SJCRH30 (cell line): Measurements from ENCODE around the gene ANTXRL. TPM values are rescaled to one million over a fixed set of nuclear protein-coding genes. Genes with fewer than 3 reads are reported as not detected.
"Not testable (repeated sequence)": the region's sequence is repeated elsewhere in the genome, so short reads cannot be mapped to it uniquely, and the experiment has no call there.

Experiments used
- DNase-seq, 2 experiments: peaks; one replicate each; pipeline ENCODE4 v3.0.0-alpha.2; 2015 to 2020
- H3K27ac ChIP-seq: fragments of 250-450 bp; sonication (Bioruptor Pico); 2 replicates; pipeline ENCODE4 v1.5.1; 2020; ENCODE audit warnings: mild to moderate bottlenecking, moderate library complexity
- H3K27me3 ChIP-seq: fragments of 250-450 bp; sonication (Bioruptor Pico); 2 replicates; pipeline ENCODE4 v1.5.1; 2020; ENCODE audit warnings: mild to moderate bottlenecking, moderate library complexity
- H3K36me3 ChIP-seq: fragments of 250-450 bp; sonication (Bioruptor Pico); 2 replicates; pipeline ENCODE4 v1.5.1; 2020; ENCODE audit warnings: mild to moderate bottlenecking, moderate library complexity
- H3K4me1 ChIP-seq: fragments of 250-450 bp; sonication (Bioruptor Pico); 2 replicates; pipeline ENCODE4 v1.5.1; 2020; ENCODE audit warnings: mild to moderate bottlenecking, moderate library complexity
- H3K4me3 ChIP-seq: fragments of 250-450 bp; sonication (Bioruptor Pico); 2 replicates; pipeline ENCODE4 v1.5.1; 2020; ENCODE audit warnings: mild to moderate bottlenecking, moderate library complexity
- H3K9me3 ChIP-seq: fragments of 250-450 bp; sonication (Bioruptor Pico); replicated peaks from 2 replicates; pipeline ENCODE4 v1.5.1; 2020; ENCODE audit warnings: mild to moderate bottlenecking, moderate library complexity
- total RNA-seq: library from RNA; depleted of rRNA; stranded (reverse); fragments of >200 nt; shearing (Covaris generic); gene quantifications from 2 replicates; pipeline ENCODE4 v1.2.3, GENCODE V29; 2014; rRNA removed

Gene ANTXRL
- total RNA-seq, result not detected in 2 replicates

DNA sequence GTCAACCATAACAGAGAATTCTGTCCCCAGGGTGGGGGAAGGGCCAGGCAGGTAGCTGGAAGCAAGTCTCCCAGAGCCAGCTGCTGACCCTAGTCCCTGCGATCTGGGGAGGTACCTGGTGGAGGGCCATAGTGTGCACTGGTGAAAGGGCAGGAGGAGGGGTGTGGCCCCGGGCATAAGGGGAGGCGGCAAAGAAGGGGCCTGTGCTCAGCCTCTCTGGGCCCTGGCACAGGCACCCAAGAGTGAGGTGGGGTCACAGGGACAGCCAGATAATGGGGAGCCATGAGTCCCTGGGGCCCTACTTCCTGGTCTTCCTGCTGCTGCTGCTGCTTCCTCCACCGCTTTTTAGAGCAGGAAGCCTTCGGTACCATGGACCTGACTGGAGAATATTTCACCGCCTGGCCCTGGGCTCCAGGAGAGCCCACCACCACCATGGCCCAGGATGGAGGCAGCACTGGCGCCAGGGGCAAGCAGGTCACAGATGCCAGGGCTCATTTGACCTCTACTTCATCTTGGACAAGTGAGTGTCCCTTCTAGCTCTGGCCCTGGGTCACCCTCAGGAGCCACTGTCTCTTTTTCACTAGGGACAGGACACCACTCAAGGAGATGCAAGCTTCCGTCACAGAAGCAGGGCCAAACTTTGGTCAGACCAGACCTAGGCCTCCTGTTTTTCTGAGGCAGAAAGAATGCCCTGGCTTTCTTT lies at the start of gene ANTXRL:
Gene ANTXRL, plus strand, starts transcription at position 7 of the 703 bp plus-strand sequence. Its CDS starts 266 bp downstream, at position 273.
- Histone ChIP-seq H3K27me3 (no peaks in the 10 kb centered on the region), H3K9me3 (no peaks in the 10 kb centered on the region), H3K27ac (no peak within 1 kb of the TSS), H3K4me3 (no peak within 1 kb of the TSS), H3K36me3 (no peaks in the 10 kb centered on the region), H3K4me1 (no peaks in the 10 kb centered on the region)
- no peak for DNase-seq

DNA sequence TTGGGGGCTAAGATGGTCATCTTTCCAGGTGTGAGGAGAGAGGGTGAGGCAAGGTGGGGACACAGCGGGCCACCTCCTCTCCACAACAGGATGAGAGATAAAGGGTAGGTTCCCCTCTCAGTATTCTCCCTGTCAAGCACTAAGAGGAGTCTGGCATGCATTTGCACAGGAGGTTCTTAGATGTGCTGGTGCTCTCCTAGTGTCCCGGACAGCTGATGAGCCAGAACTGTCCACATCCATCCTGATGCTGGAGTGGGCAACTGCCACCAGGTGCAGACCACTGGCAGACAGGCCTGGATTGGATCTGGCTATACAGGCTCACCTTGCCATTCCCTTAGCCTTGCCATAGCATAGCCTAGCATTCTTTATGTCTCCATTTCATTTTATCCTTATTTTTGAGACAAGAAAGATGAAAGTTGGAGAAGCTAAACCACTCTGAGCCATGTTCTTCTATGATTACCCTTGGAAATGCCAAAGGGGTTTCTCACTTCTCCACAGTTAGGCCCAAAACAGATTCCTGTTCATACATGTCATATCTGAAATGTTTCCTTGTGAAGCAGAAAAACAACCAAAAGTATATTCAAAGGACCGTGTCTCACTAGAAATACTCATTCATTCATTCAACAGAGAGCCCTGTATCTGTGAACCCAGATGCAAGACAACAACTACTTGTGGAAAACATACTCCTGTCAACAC lies 48.8 kb upstream of the ANTXRL start:
- H3K4me1 ChIP-seq, result no peaks in the 10 kb centered on the region
- DNase-seq, result no peak
- no peak overlapping the region for H3K27ac ChIP-seq

DNA sequence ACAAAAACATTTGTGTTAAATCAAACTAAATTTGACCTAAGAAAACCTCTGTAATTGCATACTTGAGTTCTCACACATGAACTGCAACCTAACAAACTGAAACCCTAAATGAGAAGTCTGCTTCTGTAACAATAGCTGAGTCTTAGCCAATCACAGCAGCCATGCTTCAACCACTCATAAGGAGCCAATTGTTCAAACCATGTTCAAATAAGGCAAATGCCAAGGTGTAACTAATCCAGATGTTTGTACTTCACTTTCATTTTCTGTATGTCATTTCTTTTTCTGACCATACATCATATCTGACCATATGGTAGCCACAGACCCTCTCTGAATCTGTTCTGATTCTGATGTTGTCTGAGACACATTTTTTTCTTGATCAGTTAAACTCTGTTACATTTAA lies 47.5 kb upstream of the ANTXRL start:
- Histone ChIP-seq H3K27ac (no peak overlapping the region), H3K36me3 (no peaks in the 10 kb centered on the region), H3K4me1 (no peaks in the 10 kb centered on the region), H3K9me3 (no peaks in the 10 kb centered on the region), H3K27me3 (no peaks in the 10 kb centered on the region), H3K4me3 (no peak overlapping the region)
- DNase-seq, result no peak

More for the DNA sequence above, 48.8 kb upstream of the ANTXRL start:
- no peaks in the 10 kb centered on the region for H3K9me3 ChIP-seq
- H3K36me3 ChIP-seq, result no peaks in the 10 kb centered on the region
- H3K27me3 ChIP-seq, result no peaks in the 10 kb centered on the region
- no peak overlapping the region for H3K4me3 ChIP-seq

DNA sequence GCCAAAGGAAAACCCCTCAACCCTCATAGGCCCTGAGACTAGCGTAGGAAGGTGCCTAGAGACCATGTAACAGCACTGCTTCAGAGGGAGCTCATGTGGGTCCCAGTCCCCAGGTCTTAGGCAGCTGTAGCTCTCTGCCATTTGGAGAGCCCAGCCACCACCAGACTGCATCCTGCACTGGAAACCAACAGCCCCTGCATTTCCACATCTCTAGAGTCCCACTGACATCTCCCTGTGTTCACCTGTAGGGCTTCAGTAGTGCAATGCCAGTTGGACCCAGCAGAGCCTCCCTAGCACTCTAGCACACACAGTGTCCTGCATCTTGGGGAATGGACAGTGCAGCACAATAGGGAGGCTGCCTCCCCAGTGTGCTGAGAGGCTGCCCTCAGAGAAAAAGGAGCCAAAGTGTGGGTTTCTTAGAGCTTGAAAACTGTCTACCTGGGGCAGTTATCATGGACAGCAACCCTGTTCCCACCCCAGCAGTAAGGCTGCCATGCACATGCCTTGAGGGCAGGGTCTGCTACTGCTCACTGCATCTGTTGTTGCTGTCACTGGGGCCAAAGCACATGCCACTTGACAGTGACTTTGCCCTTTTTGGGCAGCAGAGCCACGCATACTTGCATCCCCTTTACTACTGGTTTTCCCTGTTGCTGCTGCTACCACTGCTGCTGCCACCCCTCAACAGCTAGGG lies 46.7 kb upstream of the ANTXRL start:
- DNase-seq, result no peak
- Histone ChIP-seq H3K4me3 (no peak overlapping the region), H3K27ac (no peak overlapping the region), H3K27me3 (no peaks in the 10 kb centered on the region), H3K4me1 (no peaks in the 10 kb centered on the region), H3K36me3 (no peaks in the 10 kb centered on the region), H3K9me3 (no peaks in the 10 kb centered on the region)

DNA sequence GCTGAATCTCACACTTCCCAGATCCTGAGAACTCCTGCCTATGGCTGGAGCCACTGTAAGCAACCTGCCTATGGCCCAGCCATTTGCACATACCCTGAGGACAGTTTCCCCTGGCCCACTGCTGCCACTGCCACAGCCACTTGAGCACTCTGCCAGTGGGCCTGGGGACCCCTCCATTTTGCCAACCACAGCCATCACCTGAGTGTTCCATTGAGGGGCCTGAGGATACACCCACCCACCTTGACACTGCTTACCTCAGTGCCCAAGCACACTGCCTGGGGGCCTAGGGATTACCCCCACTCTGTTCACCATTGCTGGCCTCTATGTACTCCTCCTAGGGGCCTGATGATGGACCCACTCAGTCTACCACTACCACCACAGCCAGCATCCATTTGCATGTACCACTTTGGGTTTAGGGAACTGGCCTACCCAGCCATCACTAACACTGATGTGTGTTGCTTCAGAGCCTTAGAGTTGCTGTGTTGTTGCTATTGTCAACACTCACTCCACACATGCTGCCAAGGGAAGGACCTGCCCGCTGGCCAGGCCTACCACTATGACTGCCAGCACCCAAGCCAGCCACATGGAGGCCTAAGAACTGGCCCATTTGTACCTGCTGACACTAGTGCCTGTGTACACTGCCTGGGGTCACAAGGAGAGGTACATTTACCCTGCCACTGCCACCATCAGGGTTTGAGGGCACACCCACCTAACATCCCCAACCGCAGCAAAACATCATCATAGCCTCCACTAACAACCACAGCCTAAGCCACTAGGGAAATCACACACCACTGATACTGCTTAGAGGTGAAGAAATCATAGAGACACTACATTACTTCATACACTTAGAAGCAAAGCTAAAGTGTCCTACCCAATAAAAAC lies 45.9 kb upstream of the ANTXRL start:
- no peak for DNase-seq
- Histone ChIP-seq H3K27me3 (no peaks in the 10 kb centered on the region), H3K4me1 (no peaks in the 10 kb centered on the region), H3K27ac (no peak overlapping the region), H3K9me3 (no peaks in the 10 kb centered on the region), H3K36me3 (no peaks in the 10 kb centered on the region), H3K4me3 (no peak overlapping the region)

DNA sequence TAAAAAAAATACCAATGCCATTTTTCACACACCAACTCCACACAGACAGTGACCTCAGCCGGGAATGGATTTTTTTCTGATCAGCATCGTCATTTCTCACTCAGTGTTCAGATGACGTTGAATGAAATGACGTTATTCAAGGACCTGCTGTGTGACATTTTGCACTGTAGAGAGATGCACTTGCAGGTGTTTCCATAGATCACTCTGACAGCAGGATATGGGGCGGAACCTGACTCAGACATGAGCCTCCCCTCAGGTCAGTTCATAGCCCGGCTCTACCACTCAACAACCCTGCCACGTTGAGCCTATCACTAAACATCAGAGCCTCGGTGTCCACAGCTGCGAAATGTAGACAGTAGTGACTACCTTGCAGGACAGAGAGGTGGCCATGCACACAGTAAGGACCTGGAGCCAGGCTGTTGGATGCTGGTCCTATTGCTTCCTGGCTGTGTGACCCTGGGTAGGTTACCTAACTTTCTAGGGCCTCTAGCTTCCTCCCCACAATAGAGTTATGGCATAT lies 41.4 kb upstream of the ANTXRL start:
- Histone ChIP-seq H3K9me3 (no peaks in the 10 kb centered on the region), H3K4me3 (no peak overlapping the region), H3K27ac (no peak overlapping the region), H3K36me3 (no peaks in the 10 kb centered on the region), H3K4me1 (no peaks in the 10 kb centered on the region), H3K27me3 (no peaks in the 10 kb centered on the region)
- no peak for DNase-seq

DNA sequence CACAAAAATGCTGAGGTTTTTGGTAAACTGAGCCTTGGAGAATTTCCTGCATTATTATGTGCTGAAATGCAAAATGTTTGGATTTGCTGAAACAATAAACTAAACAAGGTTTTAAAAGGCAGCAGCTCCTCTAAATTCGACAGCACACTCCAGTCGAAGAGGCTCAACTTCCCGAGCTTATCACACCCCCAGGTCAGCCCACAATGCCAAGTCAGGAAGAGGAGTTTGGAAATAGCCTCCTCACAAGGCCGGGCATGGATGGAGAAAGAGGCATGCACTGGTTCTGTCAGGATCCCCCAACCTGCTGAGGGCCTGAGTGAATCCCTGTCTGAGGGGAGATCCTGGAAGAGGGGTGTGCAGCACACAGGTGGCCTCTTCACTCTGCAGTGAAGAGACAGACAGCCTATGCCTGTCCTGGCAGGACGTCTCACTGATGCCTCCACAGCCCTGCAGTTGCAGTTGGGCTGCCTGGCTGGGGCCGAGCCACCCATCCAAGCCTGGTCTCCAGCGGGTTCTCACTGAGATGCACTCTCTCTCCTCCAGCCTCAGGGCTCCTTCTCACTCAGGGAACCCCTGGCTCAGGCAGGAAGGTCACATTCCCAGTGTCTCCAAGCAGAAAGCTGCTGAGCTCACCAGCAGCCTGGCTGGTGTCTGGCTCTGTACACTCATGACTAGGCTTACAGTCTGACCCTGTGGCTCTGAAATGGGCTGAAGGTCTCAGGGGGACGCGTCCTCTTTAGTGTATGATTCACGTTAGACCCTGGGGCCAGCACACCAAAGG lies 40.2 kb upstream of the ANTXRL start:
- H3K27me3 ChIP-seq, H3K36me3 ChIP-seq, H3K4me1 ChIP-seq, H3K4me3 ChIP-seq, H3K9me3 ChIP-seq, DNase-seq, H3K27ac ChIP-seq: not testable (repeated sequence)

DNA sequence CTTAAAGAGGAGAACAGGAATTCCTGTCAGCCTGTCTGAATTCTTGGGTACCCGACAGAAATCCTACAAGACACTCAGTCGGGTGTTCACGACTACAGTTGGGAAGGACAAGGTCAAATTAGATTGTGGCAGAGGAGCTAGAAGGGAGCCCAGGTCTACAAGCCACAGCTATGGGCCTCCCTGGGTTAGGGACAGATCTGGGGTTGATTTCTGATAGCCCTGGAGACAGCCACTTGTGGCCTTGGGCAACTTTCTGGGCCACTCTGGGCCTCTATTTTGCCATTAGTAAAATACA lies 39.7 kb upstream of the ANTXRL start:
- Histone ChIP-seq H3K4me1 (no peaks in the 10 kb centered on the region), H3K36me3 (no peaks in the 10 kb centered on the region), H3K9me3 (no peaks in the 10 kb centered on the region), H3K27ac (no peak overlapping the region), H3K27me3 (no peaks in the 10 kb centered on the region), H3K4me3 (no peak overlapping the region)
- DNase-seq, result no peak

DNA sequence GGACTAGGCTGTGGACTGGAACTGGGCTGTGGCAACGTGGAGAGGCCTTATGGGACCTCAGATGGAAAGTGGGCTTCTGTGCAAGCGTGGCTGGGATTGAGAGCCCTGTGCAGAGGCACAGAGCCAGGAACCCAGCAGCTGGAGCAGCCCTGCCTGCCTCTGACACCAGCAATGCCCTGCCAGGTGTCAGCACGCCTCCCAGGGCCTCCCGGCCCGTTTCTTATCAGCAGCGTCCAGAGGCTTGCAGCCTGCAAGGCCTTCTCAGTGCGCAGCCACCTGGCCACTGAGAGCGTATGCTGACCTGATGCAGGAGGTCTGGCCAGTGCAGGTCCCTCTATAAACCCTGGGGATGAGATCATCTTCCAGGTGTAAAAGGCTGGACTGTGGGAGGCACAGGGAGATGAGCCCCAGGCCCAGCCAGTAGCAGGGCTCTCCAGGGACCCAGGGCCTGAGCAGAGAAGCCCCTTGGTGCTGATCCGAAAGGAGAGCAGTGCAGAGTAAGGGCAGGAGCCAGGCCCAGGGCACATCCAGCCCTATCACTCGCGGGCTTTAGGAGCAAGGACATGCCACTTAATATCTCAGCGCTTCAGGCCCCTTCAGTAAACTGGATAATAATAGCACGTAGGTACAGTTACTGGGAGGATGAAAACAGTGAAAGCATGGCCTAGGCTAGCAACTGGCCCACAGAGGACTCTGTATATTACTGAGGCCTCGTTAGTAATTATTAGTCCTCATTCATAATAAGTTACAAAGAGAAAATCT lies 38.8 kb upstream of the ANTXRL start:
- no peaks in the 10 kb centered on the region for H3K27me3 ChIP-seq
- H3K9me3 ChIP-seq, result no peaks in the 10 kb centered on the region
- no peaks in the 10 kb centered on the region for H3K4me1 ChIP-seq
- H3K4me3 ChIP-seq, result no peak overlapping the region
- no peak for DNase-seq
- H3K27ac ChIP-seq, result no peak overlapping the region
- H3K36me3 ChIP-seq, result no peaks in the 10 kb centered on the region

DNA sequence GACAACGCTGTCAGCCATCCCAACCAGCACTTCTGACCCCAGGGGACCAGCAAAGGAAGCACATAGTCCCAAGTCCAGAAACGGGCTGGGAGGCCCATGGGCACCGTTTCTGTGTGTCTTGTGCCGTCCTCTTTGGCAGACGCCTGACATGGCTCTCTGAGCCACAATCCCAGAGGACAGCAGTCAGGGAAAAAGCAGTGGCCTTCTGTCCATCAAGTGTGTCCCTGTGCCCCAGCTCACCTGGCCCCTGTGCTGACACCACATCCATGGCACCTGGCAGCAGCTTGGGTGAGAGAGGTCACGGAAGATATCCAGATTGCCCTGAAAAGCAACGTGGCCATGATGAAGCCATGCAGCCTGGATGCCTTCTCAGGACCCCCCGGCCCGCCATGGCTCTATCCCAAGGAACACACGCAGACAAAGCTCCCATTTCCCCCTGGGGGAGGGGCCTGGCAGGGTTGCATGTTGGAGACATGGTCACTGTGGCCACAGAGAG lies 38.1 kb upstream of the ANTXRL start:
- no peaks in the 10 kb centered on the region for H3K36me3 ChIP-seq
- H3K9me3 ChIP-seq, result no peaks in the 10 kb centered on the region
- DNase-seq, result no peak
- H3K27ac ChIP-seq, result no peak overlapping the region
- H3K4me1 ChIP-seq, result no peaks in the 10 kb centered on the region
- H3K4me3 ChIP-seq, result no peak overlapping the region
- no peaks in the 10 kb centered on the region for H3K27me3 ChIP-seq

DNA sequence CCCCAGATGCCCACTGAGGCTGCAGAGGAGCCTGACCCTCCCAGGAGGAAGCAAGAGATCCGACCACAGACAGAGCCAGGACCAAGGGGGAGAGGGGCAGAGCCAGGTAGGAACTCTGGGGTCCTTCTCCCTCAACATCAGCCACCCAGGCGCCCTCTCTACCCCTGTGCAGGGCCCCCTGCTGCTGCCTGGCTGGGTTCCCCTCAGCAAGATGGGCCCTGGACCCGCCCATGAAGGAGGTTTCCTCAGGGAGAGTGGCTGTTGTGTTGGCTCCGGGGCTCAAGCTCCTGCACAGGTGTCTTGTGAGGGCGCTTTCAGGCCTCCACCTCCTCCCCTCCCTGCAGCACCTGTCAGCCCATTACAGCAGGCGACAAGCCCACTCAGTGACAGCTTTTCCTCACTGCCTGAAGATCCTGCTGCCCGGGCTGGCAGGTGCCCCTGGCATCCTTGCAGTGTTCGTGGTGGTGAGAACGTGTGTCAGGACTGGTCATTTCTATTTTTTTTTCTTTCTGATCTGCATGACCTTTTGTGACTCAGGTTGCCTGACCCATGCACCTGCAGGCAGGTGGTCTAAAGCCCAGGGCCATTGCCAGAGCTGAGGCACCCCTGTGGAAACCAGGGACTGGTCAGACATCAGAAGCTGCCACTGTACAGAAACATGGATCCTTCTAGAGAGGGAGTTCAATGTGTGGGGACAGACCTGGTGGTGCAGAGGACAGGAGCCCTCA lies 37.0 kb upstream of the ANTXRL start:
- H3K9me3 ChIP-seq, DNase-seq: not testable (repeated sequence)

DNA sequence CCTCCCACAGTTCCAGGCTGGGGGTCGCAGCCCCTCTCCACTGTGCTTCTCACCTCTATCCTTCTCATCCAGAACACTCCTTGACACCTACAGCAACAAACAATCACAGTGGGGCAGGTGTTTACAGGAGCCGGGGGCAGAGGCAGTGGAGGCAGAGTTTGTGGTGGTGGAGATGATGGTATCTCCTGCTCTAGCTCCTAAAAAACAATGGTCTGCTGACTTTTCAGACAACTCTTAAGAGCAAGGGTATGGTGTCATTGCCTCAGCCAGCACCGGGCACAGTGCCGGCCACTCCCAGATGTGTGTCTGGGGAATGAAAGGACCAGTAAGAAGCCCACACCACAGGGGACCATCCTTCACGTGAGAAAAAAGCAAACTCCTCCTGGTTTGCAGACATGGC lies 36.3 kb upstream of the ANTXRL start:
- Histone ChIP-seq H3K27me3 (no peaks in the 10 kb centered on the region), H3K36me3 (no peaks in the 10 kb centered on the region), H3K4me1 (no peaks in the 10 kb centered on the region), H3K9me3 (no peaks in the 10 kb centered on the region), H3K4me3 (no peak overlapping the region), H3K27ac (no peak overlapping the region)
- no peak for DNase-seq

More for the DNA sequence above, 37.0 kb upstream of the ANTXRL start:
- H3K27ac ChIP-seq, H3K4me3 ChIP-seq, H3K27me3 ChIP-seq, H3K4me1 ChIP-seq, H3K36me3 ChIP-seq: not testable (repeated sequence)
